HEK293 (cell line): ENCODE data around the gene DEDD2.
A peak's percentile ranks its signal among the peaks of the same experiment; 100 is the strongest.

Source experiments
- EGR2 ChIP-seq: fragments of 450-650 bp; formaldehyde crosslinking; IDR thresholded peaks from 2 replicates; pipeline ENCODE4 v1.5.1; 2016; ENCODE audit warnings: low read depth, missing biosample characterization, missing genetic modification characterization
- KLF10 ChIP-seq: fragments of 450-650 bp; IDR thresholded peaks from 2 replicates; pipeline ENCODE4 v1.5.1; 2018; ENCODE audit warnings: missing biosample characterization, mild to moderate bottlenecking, missing genetic modification characterization
- OVOL3 ChIP-seq: fragments of 450-650 bp; formaldehyde crosslinking; IDR thresholded peaks from 2 replicates; pipeline ENCODE4 v1.5.1; 2016; ENCODE audit warnings: missing biosample characterization, missing genetic modification characterization
- RBAK ChIP-seq: fragments of 450-650 bp; formaldehyde crosslinking; IDR thresholded peaks from 2 replicates; pipeline ENCODE4 v1.5.1; 2016; ENCODE audit warnings: missing biosample characterization, missing genetic modification characterization
- SCRT1 ChIP-seq: fragments of 450-650 bp; formaldehyde crosslinking; IDR thresholded peaks from 2 replicates; pipeline ENCODE4 v1.5.1; 2016; ENCODE audit warnings: missing biosample characterization, missing genetic modification characterization, borderline replicate concordance
- TCF7L2 ChIP-seq: IDR thresholded peaks from 2 replicates; pipeline ENCODE4 v1.6.1; 2011; ENCODE audit warnings: low read depth, mild to moderate bottlenecking, inconsistent platforms, low read length, moderate library complexity, borderline replicate concordance
- TRIM28 ChIP-seq: IDR thresholded peaks from 2 replicates; pipeline ENCODE4 v1.6.1; 2011; ENCODE audit warnings: low read length, control low read depth, borderline replicate concordance
- YY2 ChIP-seq: fragments of 450-650 bp; formaldehyde crosslinking; IDR thresholded peaks from 2 replicates; pipeline ENCODE4 v1.5.1; 2016; ENCODE audit warnings: missing biosample characterization, missing genetic modification characterization
- ZBTB21 ChIP-seq: fragments of 450-650 bp; formaldehyde crosslinking; IDR thresholded peaks from 2 replicates; pipeline ENCODE4 v1.5.1; 2017; ENCODE audit warnings: missing biosample characterization, missing genetic modification characterization
- ZIC2 ChIP-seq: fragments of 450-650 bp; formaldehyde crosslinking; IDR thresholded peaks from 2 replicates; pipeline ENCODE4 v1.5.1; 2016; ENCODE audit warnings: missing biosample characterization, missing genetic modification characterization
- ZNF16 ChIP-seq: fragments of 450-650 bp; formaldehyde crosslinking; IDR thresholded peaks from 2 replicates; pipeline ENCODE4 v1.5.1; 2016; ENCODE audit warnings: low read depth, missing biosample characterization, missing genetic modification characterization
- ZNF19 ChIP-seq: fragments of 450-650 bp; formaldehyde crosslinking; IDR thresholded peaks from 2 replicates; pipeline ENCODE4; 2016; ENCODE audit warnings: missing biosample characterization, missing genetic modification characterization, low read depth
- ZNF214 ChIP-seq: fragments of 450-650 bp; formaldehyde crosslinking; IDR thresholded peaks from 2 replicates; pipeline ENCODE4 v1.5.1; 2017; ENCODE audit warnings: missing biosample characterization, mild to moderate bottlenecking, missing genetic modification characterization, borderline replicate concordance
- ZNF266 ChIP-seq: fragments of 450-650 bp; formaldehyde crosslinking; IDR thresholded peaks from 2 replicates; pipeline ENCODE4 v1.5.1; 2016; ENCODE audit warnings: missing biosample characterization, missing genetic modification characterization, low read depth
- ZNF292 ChIP-seq: fragments of 450-650 bp; formaldehyde crosslinking; IDR thresholded peaks from 2 replicates; pipeline ENCODE4 v1.5.1; 2016; ENCODE audit warnings: low read depth, missing biosample characterization, missing genetic modification characterization, borderline replicate concordance
- ZNF549 ChIP-seq: fragments of 450-650 bp; IDR thresholded peaks from 2 replicates; pipeline ENCODE4 v1.5.1; 2018; ENCODE audit warnings: missing biosample characterization, missing genetic modification characterization, mild to moderate bottlenecking, inconsistent platforms, moderate library complexity
- ZNF596 ChIP-seq: fragments of 450-650 bp; IDR thresholded peaks from 2 replicates; pipeline ENCODE4 v1.5.0; 2018; ENCODE audit warnings: missing biosample characterization, mild to moderate bottlenecking, missing genetic modification characterization, moderate library complexity
- ZNF626 ChIP-seq: fragments of 450-650 bp; sonication (Bioruptor Pico); formaldehyde crosslinking; IDR thresholded peaks from 2 replicates; pipeline ENCODE4 v1.5.1; 2018; ENCODE audit warnings: missing biosample characterization, missing genetic modification characterization, inconsistent platforms
- ZNF660 ChIP-seq: fragments of 450-650 bp; IDR thresholded peaks from 2 replicates; pipeline ENCODE4 v1.5.1; 2018; ENCODE audit warnings: missing biosample characterization, mild to moderate bottlenecking, missing genetic modification characterization
- ZNF837 ChIP-seq: fragments of 450-650 bp; formaldehyde crosslinking; IDR thresholded peaks from 2 replicates; pipeline ENCODE4 v1.5.1; 2016; ENCODE audit warnings: missing biosample characterization, missing genetic modification characterization
- TF ChIP-seq, protein P1 (sequence below): fragments of 450-650 bp; formaldehyde crosslinking; IDR thresholded peaks from 2 replicates; pipeline ENCODE4 v1.5.1; 2016; ENCODE audit warnings: missing biosample characterization, missing genetic modification characterization, low read depth
- TF ChIP-seq, protein P2 (sequence below): fragments of 450-650 bp; formaldehyde crosslinking; IDR thresholded peaks from 2 replicates; pipeline ENCODE4 v1.5.1; 2016; ENCODE audit warnings: missing biosample characterization, missing genetic modification characterization
- TF ChIP-seq, protein P3 (sequence below): fragments of 450-650 bp; formaldehyde crosslinking; conservative IDR thresholded peaks from 2 replicates; pipeline ENCODE4 v1.5.1; 2016; ENCODE audit warnings: low read depth, missing biosample characterization, missing genetic modification characterization
- TF ChIP-seq, protein P4 (sequence below): fragments of 450-650 bp; formaldehyde crosslinking; IDR thresholded peaks from 2 replicates; pipeline ENCODE4 v1.5.1; 2016; ENCODE audit warnings: missing biosample characterization, missing genetic modification characterization
- TF ChIP-seq, protein P5 (sequence below): fragments of 450-650 bp; formaldehyde crosslinking; IDR thresholded peaks from 2 replicates; pipeline ENCODE4; 2016; ENCODE audit warnings: missing biosample characterization, missing genetic modification characterization
- TF ChIP-seq, protein P6 (sequence below): fragments of 450-650 bp; formaldehyde crosslinking; IDR thresholded peaks from 2 replicates; pipeline ENCODE4 v1.5.1; 2017; ENCODE audit warnings: missing biosample characterization, missing genetic modification characterization

DEDD2 gene

DNA sequence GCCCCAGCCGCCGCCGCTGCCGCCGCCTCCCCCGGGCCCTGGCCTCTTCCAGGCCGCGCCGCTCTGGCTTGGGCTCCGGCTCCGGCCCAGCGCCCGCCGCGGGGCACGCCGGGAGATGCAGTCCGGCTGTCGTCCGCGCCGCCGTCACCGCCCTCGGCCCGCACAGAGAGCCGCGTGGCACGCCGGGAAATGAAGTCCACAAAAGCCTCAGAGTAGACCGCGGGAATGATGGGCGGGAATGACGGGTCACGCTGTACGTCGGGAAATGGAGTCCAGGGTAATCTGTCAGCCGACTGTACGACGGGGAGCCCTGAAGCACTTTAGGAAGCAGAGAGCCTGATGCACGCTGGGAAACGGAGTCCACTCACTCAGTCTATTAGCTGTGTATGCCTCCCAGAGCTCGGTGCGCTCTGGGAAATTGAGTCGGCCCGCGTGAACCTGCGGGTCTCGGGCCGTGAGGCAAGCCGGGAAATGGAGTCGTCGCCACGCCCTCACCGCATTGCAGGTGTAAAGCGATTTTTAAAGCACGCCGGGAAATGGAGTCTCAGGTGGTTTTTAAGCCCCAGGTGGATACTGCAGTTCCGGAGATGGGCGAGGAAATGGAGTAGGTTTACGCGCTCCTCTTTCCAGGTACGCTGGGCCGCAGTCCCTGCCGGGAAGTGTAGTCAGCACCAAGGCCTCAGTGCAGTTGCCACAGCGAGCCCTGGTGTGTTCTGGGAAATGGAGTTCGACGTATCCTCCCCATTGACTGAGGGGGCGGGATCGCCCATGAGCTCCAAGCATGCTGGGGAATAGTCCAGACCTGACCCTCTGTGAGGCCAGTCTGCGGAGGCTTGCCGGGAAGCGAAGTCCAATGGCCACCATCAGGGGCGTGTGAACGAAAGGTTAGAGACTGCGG, 25.3 kb upstream of the DEDD2 start, which contains the start of gene GSK3A (continued):
- TF ChIP-seq, protein P1, sequence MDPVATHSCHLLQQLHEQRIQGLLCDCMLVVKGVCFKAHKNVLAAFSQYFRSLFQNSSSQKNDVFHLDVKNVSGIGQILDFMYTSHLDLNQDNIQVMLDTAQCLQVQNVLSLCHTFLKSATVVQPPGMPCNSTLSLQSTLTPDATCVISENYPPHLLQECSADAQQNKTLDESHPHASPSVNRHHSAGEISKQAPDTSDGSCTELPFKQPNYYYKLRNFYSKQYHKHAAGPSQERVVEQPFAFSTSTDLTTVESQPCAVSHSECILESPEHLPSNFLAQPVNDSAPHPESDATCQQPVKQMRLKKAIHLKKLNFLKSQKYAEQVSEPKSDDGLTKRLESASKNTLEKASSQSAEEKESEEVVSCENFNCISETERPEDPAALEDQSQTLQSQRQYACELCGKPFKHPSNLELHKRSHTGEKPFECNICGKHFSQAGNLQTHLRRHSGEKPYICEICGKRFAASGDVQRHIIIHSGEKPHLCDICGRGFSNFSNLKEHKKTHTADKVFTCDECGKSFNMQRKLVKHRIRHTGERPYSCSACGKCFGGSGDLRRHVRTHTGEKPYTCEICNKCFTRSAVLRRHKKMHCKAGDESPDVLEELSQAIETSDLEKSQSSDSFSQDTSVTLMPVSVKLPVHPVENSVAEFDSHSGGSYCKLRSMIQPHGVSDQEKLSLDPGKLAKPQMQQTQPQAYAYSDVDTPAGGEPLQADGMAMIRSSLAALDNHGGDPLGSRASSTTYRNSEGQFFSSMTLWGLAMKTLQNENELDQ, result no peak
- TF ChIP-seq, protein P2, sequence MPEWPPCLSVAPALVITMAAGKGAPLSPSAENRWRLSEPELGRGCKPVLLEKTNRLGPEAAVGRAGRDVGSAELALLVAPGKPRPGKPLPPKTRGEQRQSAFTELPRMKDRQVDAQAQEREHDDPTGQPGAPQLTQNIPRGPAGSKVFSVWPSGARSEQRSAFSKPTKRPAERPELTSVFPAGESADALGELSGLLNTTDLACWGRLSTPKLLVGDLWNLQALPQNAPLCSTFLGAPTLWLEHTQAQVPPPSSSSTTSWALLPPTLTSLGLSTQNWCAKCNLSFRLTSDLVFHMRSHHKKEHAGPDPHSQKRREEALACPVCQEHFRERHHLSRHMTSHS, result no peak
- no peak for TF ChIP-seq ZNF837 (tag by site-specific recombination)
- peak; percentile 79 for TF ChIP-seq ZNF660 (tag by site-specific recombination)
- TF ChIP-seq ZNF16 (tag by site-specific recombination), result no peak
- no peak for TF ChIP-seq OVOL3
- no peak for TF ChIP-seq ZNF626 (tag by site-specific recombination)
- TF ChIP-seq, protein P3, sequence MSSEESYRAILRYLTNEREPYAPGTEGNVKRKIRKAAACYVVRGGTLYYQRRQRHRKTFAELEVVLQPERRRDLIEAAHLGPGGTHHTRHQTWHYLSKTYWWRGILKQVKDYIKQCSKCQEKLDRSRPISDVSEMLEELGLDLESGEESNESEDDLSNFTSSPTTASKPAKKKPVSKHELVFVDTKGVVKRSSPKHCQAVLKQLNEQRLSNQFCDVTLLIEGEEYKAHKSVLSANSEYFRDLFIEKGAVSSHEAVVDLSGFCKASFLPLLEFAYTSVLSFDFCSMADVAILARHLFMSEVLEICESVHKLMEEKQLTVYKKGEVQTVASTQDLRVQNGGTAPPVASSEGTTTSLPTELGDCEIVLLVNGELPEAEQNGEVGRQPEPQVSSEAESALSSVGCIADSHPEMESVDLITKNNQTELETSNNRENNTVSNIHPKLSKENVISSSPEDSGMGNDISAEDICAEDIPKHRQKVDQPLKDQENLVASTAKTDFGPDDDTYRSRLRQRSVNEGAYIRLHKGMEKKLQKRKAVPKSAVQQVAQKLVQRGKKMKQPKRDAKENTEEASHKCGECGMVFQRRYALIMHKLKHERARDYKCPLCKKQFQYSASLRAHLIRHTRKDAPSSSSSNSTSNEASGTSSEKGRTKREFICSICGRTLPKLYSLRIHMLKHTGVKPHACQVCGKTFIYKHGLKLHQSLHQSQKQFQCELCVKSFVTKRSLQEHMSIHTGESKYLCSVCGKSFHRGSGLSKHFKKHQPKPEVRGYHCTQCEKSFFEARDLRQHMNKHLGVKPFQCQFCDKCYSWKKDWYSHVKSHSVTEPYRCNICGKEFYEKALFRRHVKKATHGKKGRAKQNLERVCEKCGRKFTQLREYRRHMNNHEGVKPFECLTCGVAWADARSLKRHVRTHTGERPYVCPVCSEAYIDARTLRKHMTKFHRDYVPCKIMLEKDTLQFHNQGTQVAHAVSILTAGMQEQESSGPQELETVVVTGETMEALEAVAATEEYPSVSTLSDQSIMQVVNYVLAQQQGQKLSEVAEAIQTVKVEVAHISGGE, result peak; percentile 85
- TF ChIP-seq TCF7L2, result no peak
- TF ChIP-seq ZBTB21 (tag by site-specific recombination), result peak; percentile 73
- peak; percentile 96 for TF ChIP-seq YY2 (tag by site-specific recombination)
- TF ChIP-seq, protein P4, sequence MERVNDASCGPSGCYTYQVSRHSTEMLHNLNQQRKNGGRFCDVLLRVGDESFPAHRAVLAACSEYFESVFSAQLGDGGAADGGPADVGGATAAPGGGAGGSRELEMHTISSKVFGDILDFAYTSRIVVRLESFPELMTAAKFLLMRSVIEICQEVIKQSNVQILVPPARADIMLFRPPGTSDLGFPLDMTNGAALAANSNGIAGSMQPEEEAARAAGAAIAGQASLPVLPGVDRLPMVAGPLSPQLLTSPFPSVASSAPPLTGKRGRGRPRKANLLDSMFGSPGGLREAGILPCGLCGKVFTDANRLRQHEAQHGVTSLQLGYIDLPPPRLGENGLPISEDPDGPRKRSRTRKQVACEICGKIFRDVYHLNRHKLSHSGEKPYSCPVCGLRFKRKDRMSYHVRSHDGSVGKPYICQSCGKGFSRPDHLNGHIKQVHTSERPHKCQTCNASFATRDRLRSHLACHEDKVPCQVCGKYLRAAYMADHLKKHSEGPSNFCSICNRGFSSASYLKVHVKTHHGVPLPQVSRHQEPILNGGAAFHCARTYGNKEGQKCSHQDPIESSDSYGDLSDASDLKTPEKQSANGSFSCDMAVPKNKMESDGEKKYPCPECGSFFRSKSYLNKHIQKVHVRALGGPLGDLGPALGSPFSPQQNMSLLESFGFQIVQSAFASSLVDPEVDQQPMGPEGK (tag by site-specific recombination), result peak; percentile 64
- TF ChIP-seq ZNF19 (tag by site-specific recombination), result no peak
- peak; percentile 76 for TF ChIP-seq EGR2 (tag by site-specific recombination)
- 0 out of 2 replicates have a peak, but pooled peaks have one; percentile 27 for TF ChIP-seq TRIM28
- TF ChIP-seq RBAK (tag by site-specific recombination), result no peak
- no peak for TF ChIP-seq ZNF292 (tag by site-specific recombination)
- TF ChIP-seq SCRT1 (tag by site-specific recombination), result peak; percentile 63; the same call in 1 of the 2 replicates
- no peak for TF ChIP-seq ZNF596 (tag by site-specific recombination)
- no peak; the same call in 1 of the 2 replicates for TF ChIP-seq ZIC2 (tag by site-specific recombination)
- TF ChIP-seq, protein P5, sequence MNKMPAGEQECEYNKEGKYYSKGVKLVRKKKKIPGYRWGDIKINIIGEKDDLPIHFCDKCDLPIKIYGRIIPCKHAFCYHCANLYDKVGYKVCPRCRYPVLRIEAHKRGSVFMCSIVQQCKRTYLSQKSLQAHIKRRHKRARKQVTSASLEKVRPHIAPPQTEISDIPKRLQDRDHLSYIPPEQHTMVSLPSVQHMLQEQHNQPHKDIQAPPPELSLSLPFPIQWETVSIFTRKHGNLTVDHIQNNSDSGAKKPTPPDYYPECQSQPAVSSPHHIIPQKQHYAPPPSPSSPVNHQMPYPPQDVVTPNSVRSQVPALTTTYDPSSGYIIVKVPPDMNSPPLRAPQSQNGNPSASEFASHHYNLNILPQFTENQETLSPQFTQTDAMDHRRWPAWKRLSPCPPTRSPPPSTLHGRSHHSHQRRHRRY (tag by site-specific recombination), result no peak
- TF ChIP-seq, protein P6, sequence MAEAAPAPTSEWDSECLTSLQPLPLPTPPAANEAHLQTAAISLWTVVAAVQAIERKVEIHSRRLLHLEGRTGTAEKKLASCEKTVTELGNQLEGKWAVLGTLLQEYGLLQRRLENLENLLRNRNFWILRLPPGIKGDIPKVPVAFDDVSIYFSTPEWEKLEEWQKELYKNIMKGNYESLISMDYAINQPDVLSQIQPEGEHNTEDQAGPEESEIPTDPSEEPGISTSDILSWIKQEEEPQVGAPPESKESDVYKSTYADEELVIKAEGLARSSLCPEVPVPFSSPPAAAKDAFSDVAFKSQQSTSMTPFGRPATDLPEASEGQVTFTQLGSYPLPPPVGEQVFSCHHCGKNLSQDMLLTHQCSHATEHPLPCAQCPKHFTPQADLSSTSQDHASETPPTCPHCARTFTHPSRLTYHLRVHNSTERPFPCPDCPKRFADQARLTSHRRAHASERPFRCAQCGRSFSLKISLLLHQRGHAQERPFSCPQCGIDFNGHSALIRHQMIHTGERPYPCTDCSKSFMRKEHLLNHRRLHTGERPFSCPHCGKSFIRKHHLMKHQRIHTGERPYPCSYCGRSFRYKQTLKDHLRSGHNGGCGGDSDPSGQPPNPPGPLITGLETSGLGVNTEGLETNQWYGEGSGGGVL, result no peak
- TF ChIP-seq ZNF549, result no peak
- TF ChIP-seq KLF10, result no peak; the same call in none of the 2 replicates
- TF ChIP-seq ZNF266 (tag by site-specific recombination), result no peak
- no peak for TF ChIP-seq ZNF214 (tag by site-specific recombination)
